Lung (tissue), 12 donors: ENCODE results near the gene CNTRL. TPM values are rescaled to one million over a fixed set of nuclear protein-coding genes. Genes with fewer than 3 reads are reported as not detected.

Experiments
- ATAC-seq: fragments of 200-7000 bp; cut with Tn5 transposase; one replicate; pipeline ENCODE4 v1.9.1; 2020; ENCODE audit warnings: moderate number of reproducible peaks; ENCODE audit not compliant: insufficient read depth, low FRiP score
- DNase-seq, 3 donors: peaks; one replicate each; pipeline ENCODE4 v3.0.0-alpha.2; 2013 to 2017
- H3K27ac ChIP-seq, 2 donors: one replicate each; pipeline ENCODE4 v1.5.1; 2013; ENCODE audit warnings: mild to moderate bottlenecking in 2 of 2, moderate library complexity in 2 of 2, control low read depth in 1 of 2, inconsistent platforms in 1 of 2, low read depth in 1 of 2, low read length in 1 of 2
- H3K27me3 ChIP-seq, 3 donors: one replicate each; pipeline ENCODE4 v1.5.1; 2013; ENCODE audit warnings: low read length in 2 of 3; ENCODE audit not compliant: control insufficient read depth in 3 of 3, insufficient read depth in 3 of 3
- H3K36me3 ChIP-seq, 4 donors: one replicate each; pipeline ENCODE4 v1.5.1; 2013; ENCODE audit warnings: low read length in 4 of 4, mild to moderate bottlenecking in 1 of 4, moderate library complexity in 1 of 4; ENCODE audit not compliant: control insufficient read depth in 4 of 4, insufficient read depth in 4 of 4
- H3K4me1 ChIP-seq, 5 donors: one replicate each; pipeline ENCODE4 v1.5.1; 2013; ENCODE audit warnings: low read length in 5 of 5, mild to moderate bottlenecking in 2 of 5, moderate library complexity in 1 of 5; ENCODE audit not compliant: control insufficient read depth in 5 of 5, insufficient read depth in 5 of 5
- H3K4me3 ChIP-seq: one replicate; pipeline ENCODE4 v1.5.1; 2013; ENCODE audit warnings: mild to moderate bottlenecking, control low read depth, moderate library complexity
- H3K9ac ChIP-seq, 2 donors: one replicate each; pipeline ENCODE4 v1.5.1; 2013; ENCODE audit warnings: low read length in 2 of 2, control low read depth in 1 of 2; ENCODE audit not compliant: insufficient read depth in 1 of 2
- H3K9me3 ChIP-seq, 4 donors: one replicate each; pipeline ENCODE4 v1.5.1; 2013; ENCODE audit warnings: low read length in 3 of 4, mild to moderate bottlenecking in 1 of 4, moderate library complexity in 1 of 4; ENCODE audit not compliant: control insufficient read depth in 4 of 4, insufficient read depth in 3 of 4
- CTCF ChIP-seq: IDR thresholded peaks from 2 replicates; pipeline ENCODE4 v1.5.1; 2012; ENCODE audit warnings: mild to moderate bottlenecking; ENCODE audit errors: control extremely low read depth, extremely low read depth
- WGBS, 2 donors: extraction: QIAGEN DNeasy Blood & Tissue Kit; methylation state at CpG; one replicate each; pipeline ENCODE4 v1.1.7; 2013; 5-methylcytosine and 5-hydroxymethylcytosine counted together
- polyA plus RNA-seq, 2 donors: library from polyadenylated mRNA; stranded (reverse); fragments of 200-250 nt; gene quantifications; one replicate each; pipeline ENCODE4 v1.2.1, GENCODE V29; 2013
- total RNA-seq, 2 donors: library from RNA; depleted of rRNA in 1 of 2; stranded (reverse); fragments of >200 nt in 1 of 2; gene quantifications; one replicate each; pipeline ENCODE4 v1.2.1, GENCODE V29; 2014 to 2021
- donor health status: control.
- donor health status: control.
- donor health status: Bipolar disorder and iron deficiency.
- donor health status: healthy.
- donor health status: DM: yes; HTN: yes; CAD: no.

Gene CNTRL
- total and polyA plus RNA-seq, 4 donors: 9.5 to 42.9 (median 18.3) TPM

- DNase-seq (no peak), ATAC-seq (no peak)
- Histone ChIP-seq H3K4me1 (peaks cover 0 to 26% (median 5%) of the 10 kb centered on the region in 5 donors), H3K4me3 (no peak overlapping the region), H3K36me3 (peaks cover 4 to 33% (median 13%) of the 10 kb centered on the region in 4 donors), H3K27ac (no peak overlapping the region), H3K27me3 (no peaks in the 10 kb centered on the region), H3K9ac (no peak overlapping the region), H3K9me3 (no peaks in the 10 kb centered on the region)
- WGBS, 2 donors: 37 to 59% methylated on average over 3 of the region's 3 CpGs
- TF ChIP-seq CTCF: no peak
Observed at GRCh38 chr9:121185178-121185745, 110.5 kb downstream of the CNTRL start.

GRCh38 chr9:121185774-121186403 lies 111.1 kb downstream of the CNTRL start:
- H3K36me3 ChIP-seq: peaks cover 2 to 29% (median 13%) of the 10 kb centered on the region in 4 donors
- H3K27me3 ChIP-seq: no peaks in the 10 kb centered on the region
- H3K4me3 ChIP-seq: no peak overlapping the region
- whole genome bisulfite sequencing, 2 donors: 82 to 85% methylated on average over 4 of the region's 4 CpGs
- H3K4me1 ChIP-seq: peaks cover 0 to 31% (median 5%) of the 10 kb centered on the region in 5 donors
- H3K27ac ChIP-seq: no peak overlapping the region
- H3K9ac ChIP-seq: no peak overlapping the region
- H3K9me3 ChIP-seq: no peaks in the 10 kb centered on the region
- TF ChIP-seq CTCF: no peak
- ATAC-seq (no peak), DNase-seq (no peak)

GRCh38 chr9:121187636-121188305 lies 113.0 kb downstream of the CNTRL start:
- H3K9ac ChIP-seq: peak overlapping the region in 1 of 2 donors; percentile 20
- H3K27me3 ChIP-seq: no peaks in the 10 kb centered on the region
- DNase-seq: no peak
- no peaks in the 10 kb centered on the region for H3K9me3 ChIP-seq
- no peak overlapping the region for H3K27ac ChIP-seq
- H3K4me1 ChIP-seq: peaks cover 0 to 35% (median 9%) of the 10 kb centered on the region in 5 donors
- no peak for ATAC-seq
- H3K4me3 ChIP-seq: no peak overlapping the region
- WGBS, 2 donors: 63% methylated on average over 3 of the region's 3 CpGs
- no peak for TF ChIP-seq CTCF
- H3K36me3 ChIP-seq: peaks cover 0 to 14% (median 4%) of the 10 kb centered on the region in 4 donors
